Heart right ventricle (tissue), 16 donors: ENCODE measurements around the gene KIF3A. TPM values are rescaled to one million over a fixed set of nuclear protein-coding genes. Genes with fewer than 3 reads are reported as not detected.

ENCODE experiments used
- ATAC-seq, 8 donors: fragments of 200-7000 bp; cut with Tn5 transposase; one replicate each; pipeline ENCODE4 v1.9.1; 2020; ENCODE audit warnings: mild to moderate bottlenecking in 8 of 8, moderate library complexity in 8 of 8, moderate number of reproducible peaks in 1 of 8
- DNase-seq, 2 donors: peaks; one replicate each; pipeline ENCODE4 v3.0.0-alpha.2; 2020
- H3K27ac ChIP-seq, 10 donors: fragments of 200-600 bp; sonication (generic) in 2 of 10; one replicate each; pipeline versions ENCODE4 v1.5.0 to v1.8.0; 2020 to 2022; ENCODE audit warnings: mild to moderate bottlenecking in 3 of 10
- H3K27me3 ChIP-seq, 7 donors: fragments of 200-600 bp; one replicate each; pipeline ENCODE4 v1.8.0; 2021 to 2022; ENCODE audit warnings: mild to moderate bottlenecking in 2 of 7
- H3K36me3 ChIP-seq, 9 donors: fragments of 200-600 bp; sonication (generic) in 1 of 9; one replicate each; pipeline versions ENCODE4 v1.5.0 to v1.8.0; 2020 to 2022; ENCODE audit warnings: mild to moderate bottlenecking in 2 of 9
- H3K4me1 ChIP-seq, 9 donors: fragments of 200-600 bp; sonication (generic) in 1 of 9; one replicate each; pipeline versions ENCODE4 v1.5.0 to v1.8.0; 2020 to 2022; ENCODE audit warnings: mild to moderate bottlenecking in 4 of 9
- H3K4me3 ChIP-seq, 10 donors: fragments of 200-600 bp; sonication (generic) in 2 of 10; one replicate each; pipeline versions ENCODE4 v1.5.0 to v1.8.0; 2020 to 2022; ENCODE audit warnings: mild to moderate bottlenecking in 7 of 10, moderate library complexity in 2 of 10
- H3K9me3 ChIP-seq, 11 donors: fragments of 200-600 bp in 10 of 11; sonication (generic) in 2 of 11; one replicate each; pipeline versions ENCODE4 v1.5.0 to v1.8.0; 2013 to 2022; ENCODE audit warnings: mild to moderate bottlenecking in 2 of 11, control low read depth in 1 of 11, moderate library complexity in 1 of 11
- WGBS, 2 donors: extraction: QIAGEN DNeasy Blood & Tissue Kit; methylation state at CpG; one replicate each; pipeline ENCODE4 v1.1.7; 2013; ENCODE audit warnings: inconsistent platforms in 1 of 2; 5-methylcytosine and 5-hydroxymethylcytosine counted together
- intact Hi-C, 10 donors: fragments of 100-400 bp; cut with DNase I; formaldehyde crosslinking; loops; one replicate each; pipeline versions ENCODE4 v1.11.1 to v1.14.2; 2022
- polyA plus RNA-seq, 2 donors: library from polyadenylated mRNA; stranded (reverse); fragments of 200-250 nt; gene quantifications; one replicate each; pipeline ENCODE4 v1.2.3, GENCODE V29; 2013
- total RNA-seq, 10 donors: library from RNA; stranded (reverse); fragmentation: NEBNext Ultra II Directional in 3 of 10; extraction: Animal tissue kit (Norgen Biotek cat#: 25700) in 3 of 10; gene quantifications; one replicate each; pipeline versions ENCODE4 v1.2.1 to v1.2.4, GENCODE V29; 2021 to 2023
- TF ChIP-seq, protein P1 (sequence below), 9 donors: fragments of 200-600 bp; sonication (generic) in 2 of 9; IDR thresholded peaks; one replicate each; pipeline versions ENCODE4 v1.5.0 to v1.8.0; 2021 to 2022; ENCODE audit warnings: antibody characterized with exemption in 9 of 9, mild to moderate bottlenecking in 5 of 9, moderate library complexity in 1 of 9
- donor health status: Arrhythmogenic right ventricular cardiomyopathy.
- donor health status: ischemic (EF 13 %, LVEDD 7.1; RV severe dilation, severe dysfunction).
- donor health status: healthy with polysubstance abuse.
- donor health status: DM: no; HTN: yes; CAD: no.
- donor health status: DM: no; HTN: no; CAD: no.
- donor health status: ischemic (EF 25% LVEDD 6.9; RV normal size, moderate dysfunction).
- donor health status: ischemic (EF 25% LVEDD 5.7; RV mildly dilated, moderate dysfunction).
- donor health status: healthy.
- donor health status: DM: yes; HTN: yes; CAD: no.
- donor health status: Ischemic cardiomyopathy.
- donor health status: ischemic (EF 35%, LVEDD 5.7; RV mildly dilated, moderate dysfunction).
- donor health status: nonischemic (EF 11% LVEDD 7.7; RV severe dilation, severe dysfunction).
- donor health status: DM: yes; HTN: yes; CAD: no.
- donor health status: PGD.
- donor health status: ischemic (EF 29% LVEDD 5.4; RV normal size, mild dysfunction).
- donor health status: nonischemic (EF 23%, LVEDD 6.1; RV moderate dilation, normal function).

The KIF3A gene
- total and polyA plus RNA-seq, 12 donors, result 2.2 to 18.6 (median 12.5) TPM

DNA sequence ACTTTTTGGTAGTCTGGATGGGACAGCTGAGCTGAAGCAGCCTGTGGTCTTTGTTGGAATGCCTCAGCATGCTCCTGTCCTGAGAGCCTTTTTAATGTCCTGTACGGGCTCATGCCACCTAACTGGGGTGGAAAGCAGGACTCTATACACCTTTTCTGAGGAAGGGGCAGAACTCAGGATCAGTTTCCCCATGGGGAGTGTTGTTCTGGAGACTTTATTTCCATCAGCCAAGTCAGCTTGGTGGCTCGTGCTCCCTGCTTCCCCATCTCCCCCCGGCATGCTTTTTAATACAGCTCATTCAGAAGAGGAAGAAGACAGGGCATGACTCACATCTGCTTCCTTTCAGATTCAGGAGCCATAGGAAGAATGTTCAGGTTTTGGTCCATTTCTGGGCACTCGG, 44.8 kb upstream of the KIF3A start:
- no peaks in the 10 kb centered on the region for H3K9me3 ChIP-seq
- no peak overlapping the region for H3K4me3 ChIP-seq
- H3K36me3 ChIP-seq, result no peaks in the 10 kb centered on the region
- H3K4me1 ChIP-seq, result peaks cover 0 to 31% (median 8%) of the 10 kb centered on the region in 9 donors
- TF ChIP-seq, protein P1, sequence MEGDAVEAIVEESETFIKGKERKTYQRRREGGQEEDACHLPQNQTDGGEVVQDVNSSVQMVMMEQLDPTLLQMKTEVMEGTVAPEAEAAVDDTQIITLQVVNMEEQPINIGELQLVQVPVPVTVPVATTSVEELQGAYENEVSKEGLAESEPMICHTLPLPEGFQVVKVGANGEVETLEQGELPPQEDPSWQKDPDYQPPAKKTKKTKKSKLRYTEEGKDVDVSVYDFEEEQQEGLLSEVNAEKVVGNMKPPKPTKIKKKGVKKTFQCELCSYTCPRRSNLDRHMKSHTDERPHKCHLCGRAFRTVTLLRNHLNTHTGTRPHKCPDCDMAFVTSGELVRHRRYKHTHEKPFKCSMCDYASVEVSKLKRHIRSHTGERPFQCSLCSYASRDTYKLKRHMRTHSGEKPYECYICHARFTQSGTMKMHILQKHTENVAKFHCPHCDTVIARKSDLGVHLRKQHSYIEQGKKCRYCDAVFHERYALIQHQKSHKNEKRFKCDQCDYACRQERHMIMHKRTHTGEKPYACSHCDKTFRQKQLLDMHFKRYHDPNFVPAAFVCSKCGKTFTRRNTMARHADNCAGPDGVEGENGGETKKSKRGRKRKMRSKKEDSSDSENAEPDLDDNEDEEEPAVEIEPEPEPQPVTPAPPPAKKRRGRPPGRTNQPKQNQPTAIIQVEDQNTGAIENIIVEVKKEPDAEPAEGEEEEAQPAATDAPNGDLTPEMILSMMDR (IDR thresholded peaks at IDR 0.05), result no peak
- peaks cover 0 to 35% (median 0%) of the 10 kb centered on the region in 7 donors for H3K27me3 ChIP-seq
- DNase-seq, result no peak
- 58 to 62% methylated on average over 4 of the region's 4 CpGs for WGBS, 2 donors
- intact Hi-C loops, result no loop called here
- H3K27ac ChIP-seq, result peak overlapping the region in 1 of 10 donors; percentile 46
- ATAC-seq, result peak in 2 of 8 donors; percentile 26 to 33

DNA sequence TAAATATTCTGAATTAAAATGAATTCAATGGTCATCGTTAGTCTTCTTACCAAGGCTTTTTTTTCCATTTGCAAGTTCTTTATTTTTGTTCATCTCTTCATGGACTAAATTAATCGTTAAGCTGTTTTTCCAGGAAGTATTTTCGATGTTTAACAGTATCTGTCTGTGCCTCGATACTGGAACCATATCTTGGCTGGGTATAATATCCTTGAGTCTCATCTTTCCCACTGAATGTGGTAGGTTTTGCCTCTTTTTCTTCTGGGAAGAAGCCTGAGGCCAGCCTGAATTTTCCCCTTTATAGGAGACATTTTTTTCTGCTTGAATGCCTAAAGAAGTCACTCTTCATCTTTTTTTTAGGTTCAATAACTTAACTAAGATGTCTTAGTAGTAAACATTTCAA, 43.7 kb upstream of the KIF3A start:
- TF ChIP-seq, protein P1 (IDR thresholded peaks at IDR 0.05), result no peak
- H3K27ac ChIP-seq, result no peak overlapping the region
- H3K4me3 ChIP-seq, result no peak overlapping the region
- H3K4me1 ChIP-seq, result peaks cover 0 to 34% (median 9%) of the 10 kb centered on the region in 9 donors
- intact Hi-C loops, result no loop called here
- H3K9me3 ChIP-seq, result no peaks in the 10 kb centered on the region
- peaks cover 0 to 35% (median 0%) of the 10 kb centered on the region in 7 donors for H3K27me3 ChIP-seq
- DNase-seq, result no peak
- WGBS, 2 donors, result 94 to 96% methylated on average over 4 of the region's 4 CpGs
- no peaks in the 10 kb centered on the region for H3K36me3 ChIP-seq
- ATAC-seq, result no peak

DNA sequence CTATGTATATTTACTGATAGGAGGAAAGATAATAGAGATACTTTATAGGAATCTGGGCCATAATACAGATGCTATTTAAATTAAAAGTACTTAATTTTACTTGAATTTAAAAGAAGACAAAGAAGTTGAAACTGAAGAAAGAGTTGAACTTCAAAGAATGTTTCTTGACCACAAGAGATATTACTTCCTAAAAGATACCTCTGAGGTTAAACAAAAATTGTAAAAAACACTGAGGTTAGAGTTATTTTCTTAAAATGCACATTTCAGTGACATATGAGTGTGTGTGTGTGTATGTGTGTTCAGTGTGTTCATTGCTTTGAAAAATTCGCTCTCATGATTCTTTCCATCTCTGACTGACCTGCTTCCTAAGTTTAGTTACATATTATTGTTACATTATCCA, 43.2 kb upstream of the KIF3A start:
- TF ChIP-seq, protein P1 (IDR thresholded peaks at IDR 0.05), result no peak
- peaks cover 0 to 39% (median 0%) of the 10 kb centered on the region in 7 donors for H3K27me3 ChIP-seq
- intact Hi-C loops, result no loop called here
- DNase-seq (no peak), ATAC-seq (no peak)
- H3K27ac ChIP-seq, result no peak overlapping the region
- no peak overlapping the region for H3K4me3 ChIP-seq
- H3K4me1 ChIP-seq, result peaks cover 0 to 37% (median 12%) of the 10 kb centered on the region in 9 donors
- H3K36me3 ChIP-seq, result no peaks in the 10 kb centered on the region
- no peaks in the 10 kb centered on the region for H3K9me3 ChIP-seq
- WGBS, 2 donors, result 97 to 100% methylated on average over 1 of the region's 1 CpG

DNA sequence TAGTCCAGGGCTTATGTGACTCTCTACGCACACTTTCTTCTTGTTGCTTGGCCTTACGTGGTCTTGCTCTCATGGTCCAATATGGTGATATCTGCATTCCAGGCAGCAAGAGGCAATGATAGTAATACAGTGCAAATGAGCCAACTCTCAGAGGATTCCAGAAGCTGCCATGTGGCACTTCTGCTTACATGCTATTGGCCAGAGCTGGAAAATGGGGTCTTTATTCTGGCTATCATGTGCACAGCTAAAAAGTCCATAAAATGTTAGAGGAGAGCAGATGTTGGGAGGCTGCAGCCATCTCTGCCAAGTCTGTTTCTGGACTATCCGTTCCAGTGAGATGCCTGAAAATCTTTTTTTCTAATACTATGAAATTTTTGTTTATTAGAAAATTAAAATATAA, 42.6 kb upstream of the KIF3A start:
- no peak overlapping the region for H3K27ac ChIP-seq
- intact Hi-C loops, result loop anchor here in 1 of 10 donors (5.0 kb wide), 1 partner anchor 43 kb away; the partner anchor contains the start of gene KIF3A
- H3K4me3 ChIP-seq, result no peak overlapping the region
- H3K4me1 ChIP-seq, result peaks cover 0 to 41% (median 18%) of the 10 kb centered on the region in 9 donors
- 91 to 92% methylated on average over 3 of the region's 3 CpGs for WGBS, 2 donors
- no peaks in the 10 kb centered on the region for H3K9me3 ChIP-seq
- DNase-seq (no peak), ATAC-seq (no peak)
- TF ChIP-seq, protein P1 (IDR thresholded peaks at IDR 0.05), result no peak
- H3K36me3 ChIP-seq, result no peaks in the 10 kb centered on the region
- peaks cover 0 to 40% (median 0%) of the 10 kb centered on the region in 7 donors for H3K27me3 ChIP-seq
